Right lobe of liver (tissue), 6 donors: Measurements from ENCODE around the gene GAL3ST1. TPM values are rescaled to one million over a fixed set of nuclear protein-coding genes. Genes with fewer than 3 reads are reported as not detected.
"Not testable (repeated sequence)": the region's sequence is repeated elsewhere in the genome, so short reads cannot be mapped to it uniquely, and the experiment has no call there.

Experiments
- ATAC-seq, 4 donors: fragments of 200-7000 bp; cut with Tn5 transposase; one replicate each; pipeline ENCODE4 v1.9.1; 2020; ENCODE audit warnings: mild to moderate bottlenecking in 4 of 4, moderate library complexity in 4 of 4
- DNase-seq, 3 donors: peaks; one replicate each; pipeline ENCODE4 v3.0.0-alpha.2; 2020
- H3K27ac ChIP-seq, 3 donors: fragments of 200-600 bp; one replicate each; pipeline ENCODE4 v1.8.0; 2022
- H3K27me3 ChIP-seq, 2 donors: fragments of 200-600 bp; one replicate each; pipeline ENCODE4 v1.8.0; 2022
- H3K36me3 ChIP-seq, 4 donors: fragments of 200-600 bp; sonication (generic) in 1 of 4; one replicate each; pipeline versions ENCODE4 v1.5.1 to v1.8.0; 2017 to 2022; ENCODE audit warnings: control low read depth in 1 of 4
- H3K4me1 ChIP-seq, 4 donors: fragments of 200-600 bp; sonication (generic) in 1 of 4; one replicate each; pipeline versions ENCODE4 v1.5.1 to v1.8.0; 2017 to 2022; ENCODE audit warnings: control low read depth in 1 of 4
- H3K4me3 ChIP-seq, 3 donors: fragments of 200-600 bp; one replicate each; pipeline ENCODE4 v1.8.0; 2022
- H3K9me3 ChIP-seq, 4 donors: fragments of 200-600 bp; sonication (generic) in 1 of 4; one replicate each; pipeline versions ENCODE4 v1.5.1 to v1.8.0; 2017 to 2022; ENCODE audit warnings: control low read depth in 1 of 4
- POLR2A ChIP-seq: fragments of 450-650 bp; IDR thresholded peaks from one replicate; pipeline ENCODE4 v1.6.1; 2017; ENCODE audit warnings: antibody characterized with exemption, mild to moderate bottlenecking
- WGBS: methylation state at CpG from one replicate; pipeline ENCODE4 v1.1.6; 2018; ENCODE audit warnings: low coverage, low lambda C conversion rate; ENCODE audit not compliant: insufficient coverage; ENCODE audit errors: missing lambda C conversion rate; 5-methylcytosine and 5-hydroxymethylcytosine counted together
- intact Hi-C, 2 donors: fragments of 100-400 bp; cut with DNase I; formaldehyde crosslinking; loops; one replicate each; pipeline versions ENCODE4 v1.11.2 to v1.14.1; 2022
- total RNA-seq, 6 experiments: library from RNA; depleted of rRNA in 2 of 6; stranded (reverse); fragments of >200 nt in 2 of 6; fragmentation: NEBNext Ultra II Directional in 3 of 6; extraction: Animal tissue kit (Norgen Biotek cat#: 25700) in 3 of 6; gene quantifications; one replicate each; pipeline versions ENCODE4 v1.1.0 to v1.2.4, GENCODE V29; 2016 to 2023
- TF ChIP-seq, protein P1 (sequence below), 4 donors: fragments of 200-600 bp in 3 of 4; fragments of 450-650 bp in 1 of 4; IDR thresholded peaks; one replicate each; pipeline versions ENCODE4 v1.5.1 to v1.8.0; 2016 to 2022; ENCODE audit warnings: antibody characterized with exemption in 4 of 4, mild to moderate bottlenecking in 2 of 4
- donor health status: DM: no; HTN: yes; CAD: no.
- donor health status: DM: no; HTN: no; CAD: no.
- donor health status: DM: no; HTN: no; CAD: no.
- donor health status: DM: no; HTN: yes; CAD: no.
- donor health status: DM: no; HTN: yes; CAD: no.

GAL3ST1 gene
- total RNA-seq, 6 experiments from 2014 or later = 0.58 to 7.0 (median 3.3) TPM

DNA sequence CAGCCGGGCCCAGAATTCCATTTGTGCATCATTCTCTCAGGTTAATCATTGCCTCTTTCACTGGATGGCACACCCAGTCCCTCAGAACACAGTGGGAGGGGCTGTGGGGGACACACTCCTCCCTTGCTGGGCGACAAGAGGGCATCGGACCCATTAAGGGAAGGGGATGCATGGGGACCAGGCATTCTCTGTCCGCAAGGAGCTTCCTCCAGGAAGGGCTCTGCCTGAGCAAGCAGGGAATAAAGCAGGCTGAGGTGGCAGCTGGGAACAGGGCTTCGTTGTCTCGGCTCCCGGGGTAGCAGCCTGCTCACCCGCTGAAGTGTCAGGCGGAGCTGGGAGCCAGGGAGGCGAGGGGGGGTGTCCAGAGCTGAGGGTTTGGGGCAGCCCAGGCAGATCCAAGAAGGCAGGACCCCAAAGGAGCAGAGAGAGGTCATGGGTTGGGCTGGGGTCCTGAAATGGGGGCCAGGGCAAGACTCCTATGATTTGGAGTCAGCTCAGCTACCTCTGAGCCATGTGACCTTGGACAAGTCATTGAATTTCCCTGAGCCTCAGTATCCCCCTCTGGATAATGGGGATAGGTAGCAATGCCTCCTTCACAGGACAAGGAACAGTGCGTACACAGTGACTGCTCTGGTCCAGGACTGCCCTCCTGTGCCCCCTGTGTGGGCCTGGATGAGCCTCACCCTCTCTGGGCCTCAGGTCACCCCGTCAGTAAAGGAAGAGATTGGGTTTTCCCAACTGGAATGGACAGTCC lies 1.4 kb downstream of the GAL3ST1 start:
- H3K36me3 ChIP-seq = peaks cover 0 to 23% (median under 1%) of the 10 kb centered on the region in 4 donors
- H3K4me1 ChIP-seq = peaks cover 0 to 31% (median 7%) of the 10 kb centered on the region in 4 donors
- no peak overlapping the region for H3K4me3 ChIP-seq
- H3K27me3 ChIP-seq = no peaks in the 10 kb centered on the region
- no peak for DNase-seq
- TF ChIP-seq, protein P1, sequence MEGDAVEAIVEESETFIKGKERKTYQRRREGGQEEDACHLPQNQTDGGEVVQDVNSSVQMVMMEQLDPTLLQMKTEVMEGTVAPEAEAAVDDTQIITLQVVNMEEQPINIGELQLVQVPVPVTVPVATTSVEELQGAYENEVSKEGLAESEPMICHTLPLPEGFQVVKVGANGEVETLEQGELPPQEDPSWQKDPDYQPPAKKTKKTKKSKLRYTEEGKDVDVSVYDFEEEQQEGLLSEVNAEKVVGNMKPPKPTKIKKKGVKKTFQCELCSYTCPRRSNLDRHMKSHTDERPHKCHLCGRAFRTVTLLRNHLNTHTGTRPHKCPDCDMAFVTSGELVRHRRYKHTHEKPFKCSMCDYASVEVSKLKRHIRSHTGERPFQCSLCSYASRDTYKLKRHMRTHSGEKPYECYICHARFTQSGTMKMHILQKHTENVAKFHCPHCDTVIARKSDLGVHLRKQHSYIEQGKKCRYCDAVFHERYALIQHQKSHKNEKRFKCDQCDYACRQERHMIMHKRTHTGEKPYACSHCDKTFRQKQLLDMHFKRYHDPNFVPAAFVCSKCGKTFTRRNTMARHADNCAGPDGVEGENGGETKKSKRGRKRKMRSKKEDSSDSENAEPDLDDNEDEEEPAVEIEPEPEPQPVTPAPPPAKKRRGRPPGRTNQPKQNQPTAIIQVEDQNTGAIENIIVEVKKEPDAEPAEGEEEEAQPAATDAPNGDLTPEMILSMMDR (IDR thresholded peaks at IDR 0.05) = no peak
- no peak for TF ChIP-seq POLR2A
- peak; percentile 34 to 66 (median 56) for ATAC-seq
- WGBS = 0% methylated on average over 1 of the region's 12 CpGs
- no peak overlapping the region for H3K27ac ChIP-seq
- no peaks in the 10 kb centered on the region for H3K9me3 ChIP-seq
- intact Hi-C loops = no loop called here

DNA sequence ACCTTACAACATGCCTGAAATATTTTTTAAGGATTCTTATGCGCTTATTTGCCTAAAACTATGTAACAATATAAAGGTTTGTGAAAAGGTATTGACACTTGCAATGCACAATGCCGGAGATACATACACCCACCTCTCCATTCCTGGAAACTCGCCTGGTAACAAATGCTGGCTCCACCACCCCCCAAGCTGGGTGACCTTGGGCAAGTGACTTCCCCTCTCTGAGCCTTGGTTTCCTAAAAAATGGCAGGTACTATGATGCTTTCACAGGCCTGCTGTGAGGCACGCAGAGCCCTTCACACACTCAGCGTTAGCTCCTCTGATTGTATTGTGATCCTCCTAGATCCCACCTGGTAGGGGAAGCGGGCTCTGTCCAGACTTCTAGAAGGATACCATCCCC lies 2.3 kb downstream of the GAL3ST1 start:
- WGBS = 74% methylated on average over 5 of the region's 6 CpGs
- Histone ChIP-seq H3K36me3 (peaks cover 0 to 15% (median under 1%) of the 10 kb centered on the region in 4 donors), H3K4me1 (peaks cover 0 to 31% (median 7%) of the 10 kb centered on the region in 4 donors), H3K4me3 (peak overlapping the region in 1 of 3 donors; percentile 21), H3K9me3 (no peaks in the 10 kb centered on the region), H3K27me3 (no peaks in the 10 kb centered on the region), H3K27ac (no peak overlapping the region)
- ATAC-seq (no peak), DNase-seq (no peak)
- TF ChIP-seq, protein P1 (IDR thresholded peaks at IDR 0.05) = no peak
- no peak for TF ChIP-seq POLR2A
- intact Hi-C loops = no loop called here

DNA sequence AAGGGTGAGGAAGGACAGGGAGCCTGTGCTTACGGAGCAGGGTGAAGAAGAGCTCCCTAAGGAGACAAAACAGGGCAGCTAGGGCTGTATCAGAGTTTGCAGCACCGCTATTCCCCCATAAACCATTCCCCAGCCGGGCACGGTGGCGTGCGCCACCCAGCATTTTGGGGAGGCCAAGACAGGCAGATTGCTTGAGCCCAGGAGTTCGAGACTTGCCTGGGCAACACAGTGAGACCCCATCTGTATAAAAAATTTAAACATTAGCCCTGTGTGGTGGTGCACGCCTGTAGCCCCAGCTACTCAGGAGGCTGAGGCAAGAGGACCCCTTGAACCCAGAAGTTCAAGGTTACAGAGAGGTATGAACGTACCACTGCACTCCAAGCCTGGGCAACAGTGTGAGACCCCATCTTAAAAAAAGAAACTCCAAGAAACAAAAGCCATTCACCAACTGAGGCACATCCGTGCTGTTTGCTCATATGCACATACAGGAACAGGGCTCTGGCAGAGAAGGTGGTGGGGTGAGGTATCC lies 4.7 kb downstream of the GAL3ST1 start:
- no peak for TF ChIP-seq POLR2A
- TF ChIP-seq, protein P1 (IDR thresholded peaks at IDR 0.05) = no peak
- DNase-seq = no peak
- Histone ChIP-seq H3K36me3 (no peaks in the 10 kb centered on the region), H3K9me3 (no peaks in the 10 kb centered on the region), H3K4me3 (no peak overlapping the region), H3K27ac (no peak overlapping the region), H3K27me3 (no peaks in the 10 kb centered on the region), H3K4me1 (peaks cover 0 to 35% (median 7%) of the 10 kb centered on the region in 4 donors)
- no peak for ATAC-seq
- 92% methylated on average over 2 of the region's 10 CpGs for WGBS
- intact Hi-C loops = no loop called here

DNA sequence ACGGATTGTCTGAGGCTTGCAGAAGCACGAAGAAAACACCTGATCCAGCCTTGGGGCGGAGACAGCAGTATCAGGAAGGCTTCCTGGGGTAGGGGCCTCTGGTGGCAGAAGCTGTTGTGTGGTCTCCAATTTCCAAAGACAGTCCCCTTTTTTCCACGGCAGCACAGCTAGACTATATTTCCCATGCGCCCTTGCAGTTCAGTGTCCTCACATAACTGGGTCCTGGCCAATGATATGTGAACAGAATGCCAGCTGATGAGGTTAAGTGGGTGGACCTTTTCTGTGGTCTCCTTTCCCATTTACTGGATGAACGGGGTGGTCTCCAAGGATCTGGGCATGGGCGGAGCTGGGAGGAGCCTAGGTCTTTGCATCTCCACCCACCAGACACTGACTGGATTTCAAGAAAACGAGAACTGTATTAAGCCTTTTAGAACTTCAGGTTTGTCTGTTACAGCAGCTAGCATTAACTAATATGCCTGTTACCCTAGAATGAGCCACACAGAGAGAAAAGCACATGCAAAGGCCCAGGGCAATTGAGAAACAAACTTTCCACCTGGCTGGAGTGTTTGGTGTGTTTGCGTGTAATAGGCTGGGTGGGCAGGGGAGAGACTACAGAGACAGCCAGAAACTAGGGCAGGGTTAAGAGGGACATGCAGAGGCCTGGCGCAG lies 6.2 kb downstream of the GAL3ST1 start:
- Histone ChIP-seq H3K9me3 (no peaks in the 10 kb centered on the region), H3K4me1 (peaks cover 0 to 25% (median 3%) of the 10 kb centered on the region in 4 donors), H3K27me3 (no peaks in the 10 kb centered on the region), H3K36me3 (no peaks in the 10 kb centered on the region), H3K27ac (no peak overlapping the region), H3K4me3 (no peak overlapping the region)
- 86% methylated on average over 2 of the region's 10 CpGs for WGBS
- DNase-seq (no peak), ATAC-seq (no peak)
- intact Hi-C loops = no loop called here
- TF ChIP-seq, protein P1 (IDR thresholded peaks at IDR 0.05) = no peak
- TF ChIP-seq POLR2A = no peak

DNA sequence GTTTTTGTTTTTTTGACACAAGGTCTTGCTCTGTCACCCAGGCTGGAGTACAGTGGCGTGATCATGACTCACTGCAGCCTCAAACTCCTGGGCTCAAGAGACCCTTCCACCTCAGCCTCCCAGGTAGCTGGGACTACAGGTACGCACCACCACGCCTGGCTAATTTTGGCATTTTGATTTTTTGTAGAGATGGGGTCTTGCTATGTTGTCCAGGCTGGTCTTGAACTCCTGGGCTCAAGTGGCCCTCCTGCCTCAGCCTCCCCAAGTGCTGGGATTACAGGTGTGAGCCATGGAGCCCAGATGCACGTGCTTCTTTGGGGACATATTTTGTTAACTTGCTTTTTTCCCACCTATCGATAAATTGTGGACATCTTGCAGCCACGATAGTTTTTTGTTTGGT lies 7.2 kb downstream of the GAL3ST1 start:
- H3K36me3 ChIP-seq, intact Hi-C loops, H3K9me3 ChIP-seq, ATAC-seq, DNase-seq, H3K27me3 ChIP-seq, H3K4me3 ChIP-seq, H3K27ac ChIP-seq: not testable (repeated sequence)
- WGBS = 93% methylated on average over 5 of the region's 6 CpGs
- H3K4me1 ChIP-seq = peaks cover 0 to 15% (median 0%) of the 10 kb centered on the region in 4 donors
